Activated CD8-positive, alpha-beta T cell treated with anti-CD3 and anti-CD28 coated beads for 36 hours (primary cell): ENCODE data around the gene OPRM1. TPM values are rescaled to one million over a fixed set of nuclear protein-coding genes. Genes with fewer than 3 reads are reported as not detected.
"Not testable (repeated sequence)": the region's sequence is repeated elsewhere in the genome, so short reads cannot be mapped to it uniquely, and the experiment has no call there.

ENCODE experiments used
- ATAC-seq: fragments of 200-7000 bp; cut with Tn5 transposase; one replicate; pipeline ENCODE4 v1.10.0; 2021; ENCODE audit warnings: mild to moderate bottlenecking, moderate library complexity
- CTCF ChIA-PET: fragments of 350-600 bp; sonication (Branson Sonifier 250); formaldehyde crosslinking; loops from one replicate; lab custom pipeline; 2021; ENCODE audit warnings: antibody characterized with exemption; lab: Charles Lee
- POLR2A ChIA-PET: fragments of 350-600 bp; sonication (Branson Sonifier 250); formaldehyde crosslinking; loops from one replicate; lab custom pipeline; 2021; ENCODE audit warnings: antibody characterized with exemption; lab: Charles Lee
- DNase-seq: peaks from one replicate; pipeline ENCODE4 v3.0.0-alpha.2; 2020
- H3K27ac Mint-ChIP-seq: one replicate; pipeline ENCODE4 v1.8.0; 2021; ENCODE audit warnings: mild to moderate bottlenecking, mixed read lengths
- H3K27me3 Mint-ChIP-seq: one replicate; pipeline ENCODE4 v1.8.0; 2021; ENCODE audit warnings: mixed read lengths
- H3K36me3 Mint-ChIP-seq: one replicate; pipeline ENCODE4 v1.8.0; 2021; ENCODE audit warnings: low read depth, mixed read lengths
- H3K4me1 Mint-ChIP-seq: one replicate; pipeline ENCODE4 v1.8.0; 2021; ENCODE audit warnings: low read depth, mixed read lengths
- H3K4me3 Mint-ChIP-seq: one replicate; pipeline ENCODE4 v1.8.0; 2021; ENCODE audit warnings: mild to moderate bottlenecking, moderate library complexity, mixed read lengths
- H3K9me3 Mint-ChIP-seq: one replicate; pipeline ENCODE4 v1.8.0; 2021; ENCODE audit warnings: mixed read lengths
- intact Hi-C: fragments of 100-400 bp; cut with micrococcal nuclease; formaldehyde crosslinking; loops from one replicate; pipeline ENCODE4 v1.10.0; 2022
- total RNA-seq, 2 experiments: library from RNA; stranded (reverse); gene quantifications; one replicate each; pipeline ENCODE4 v1.2.3, GENCODE V29; 2021
- TF ChIP-seq, protein P1 (sequence below): fragments of 200-600 bp; IDR thresholded peaks from one replicate; pipeline ENCODE4 v1.8.0; 2022; ENCODE audit warnings: antibody characterized with exemption, mild to moderate bottlenecking

Gene OPRM1
- total RNA-seq, 2 experiments from 2014 or later, result not detected

DNA sequence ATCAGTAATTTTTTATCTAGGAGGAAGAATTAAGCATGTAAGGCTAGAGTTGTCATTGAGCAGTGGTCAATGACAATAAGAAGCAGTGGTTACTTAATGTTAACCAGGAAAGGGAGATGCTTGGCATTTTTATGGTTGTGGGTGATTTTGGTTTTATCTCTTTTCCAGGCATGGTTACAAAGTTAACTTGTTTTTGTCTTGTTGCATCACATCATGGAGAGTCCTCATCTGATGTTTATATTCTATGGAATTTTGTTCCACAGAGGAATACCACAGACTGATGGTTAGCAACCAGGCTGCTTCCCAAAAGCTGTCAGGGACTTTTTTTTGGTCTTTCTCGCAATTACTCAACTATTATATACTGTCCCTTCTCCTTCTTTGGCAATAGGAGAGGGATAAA is 32.7 kb downstream of the OPRM1 start:
- CTCF ChIA-PET, result no interaction called here
- DNase-seq (no peak), ATAC-seq (no peak)
- POLR2A ChIA-PET, result no interaction called here
- Mint-ChIP-seq H3K4me1 (no peaks in the 10 kb centered on the region), H3K9me3 (no peaks in the 10 kb centered on the region), H3K27me3 (peaks cover 24% of the 10 kb centered on the region), H3K36me3 (no peaks in the 10 kb centered on the region), H3K27ac (no peak overlapping the region), H3K4me3 (no peak overlapping the region)
- intact Hi-C loops, result no loop called here
- TF ChIP-seq, protein P1, sequence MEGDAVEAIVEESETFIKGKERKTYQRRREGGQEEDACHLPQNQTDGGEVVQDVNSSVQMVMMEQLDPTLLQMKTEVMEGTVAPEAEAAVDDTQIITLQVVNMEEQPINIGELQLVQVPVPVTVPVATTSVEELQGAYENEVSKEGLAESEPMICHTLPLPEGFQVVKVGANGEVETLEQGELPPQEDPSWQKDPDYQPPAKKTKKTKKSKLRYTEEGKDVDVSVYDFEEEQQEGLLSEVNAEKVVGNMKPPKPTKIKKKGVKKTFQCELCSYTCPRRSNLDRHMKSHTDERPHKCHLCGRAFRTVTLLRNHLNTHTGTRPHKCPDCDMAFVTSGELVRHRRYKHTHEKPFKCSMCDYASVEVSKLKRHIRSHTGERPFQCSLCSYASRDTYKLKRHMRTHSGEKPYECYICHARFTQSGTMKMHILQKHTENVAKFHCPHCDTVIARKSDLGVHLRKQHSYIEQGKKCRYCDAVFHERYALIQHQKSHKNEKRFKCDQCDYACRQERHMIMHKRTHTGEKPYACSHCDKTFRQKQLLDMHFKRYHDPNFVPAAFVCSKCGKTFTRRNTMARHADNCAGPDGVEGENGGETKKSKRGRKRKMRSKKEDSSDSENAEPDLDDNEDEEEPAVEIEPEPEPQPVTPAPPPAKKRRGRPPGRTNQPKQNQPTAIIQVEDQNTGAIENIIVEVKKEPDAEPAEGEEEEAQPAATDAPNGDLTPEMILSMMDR, result no peak

DNA sequence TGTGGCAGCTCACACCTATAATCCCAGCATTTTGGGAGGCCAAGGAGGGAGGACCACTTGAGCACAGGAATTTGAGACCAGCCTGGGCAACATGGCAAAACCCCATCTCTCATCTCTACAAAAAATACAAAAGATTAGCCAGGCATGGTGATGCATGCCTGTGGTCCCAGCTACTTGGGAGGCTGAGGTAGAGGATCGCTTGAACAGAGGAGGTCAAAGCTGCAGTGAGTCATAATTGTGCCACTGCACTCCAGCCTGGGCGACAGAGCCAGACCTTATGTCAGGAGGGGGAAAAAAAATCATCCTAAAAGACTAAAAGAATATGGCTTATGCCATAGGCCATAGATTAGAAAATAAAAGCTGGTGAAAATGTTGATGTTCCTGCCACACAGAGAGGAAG is 39.6 kb downstream of the OPRM1 start:
- DNase-seq, H3K27ac Mint-ChIP-seq, ATAC-seq, H3K9me3 Mint-ChIP-seq, intact Hi-C loops, H3K36me3 Mint-ChIP-seq, H3K4me3 Mint-ChIP-seq, POLR2A ChIA-PET, H3K4me1 Mint-ChIP-seq: not testable (repeated sequence)
- H3K27me3 Mint-ChIP-seq, result peaks cover 12% of the 10 kb centered on the region
- CTCF ChIA-PET, result interaction anchor here (0.7 kb wide), 1 partner anchor 20 kb away, joined by 3 read pairs; no protein-coding TSS in a partner anchor

DNA sequence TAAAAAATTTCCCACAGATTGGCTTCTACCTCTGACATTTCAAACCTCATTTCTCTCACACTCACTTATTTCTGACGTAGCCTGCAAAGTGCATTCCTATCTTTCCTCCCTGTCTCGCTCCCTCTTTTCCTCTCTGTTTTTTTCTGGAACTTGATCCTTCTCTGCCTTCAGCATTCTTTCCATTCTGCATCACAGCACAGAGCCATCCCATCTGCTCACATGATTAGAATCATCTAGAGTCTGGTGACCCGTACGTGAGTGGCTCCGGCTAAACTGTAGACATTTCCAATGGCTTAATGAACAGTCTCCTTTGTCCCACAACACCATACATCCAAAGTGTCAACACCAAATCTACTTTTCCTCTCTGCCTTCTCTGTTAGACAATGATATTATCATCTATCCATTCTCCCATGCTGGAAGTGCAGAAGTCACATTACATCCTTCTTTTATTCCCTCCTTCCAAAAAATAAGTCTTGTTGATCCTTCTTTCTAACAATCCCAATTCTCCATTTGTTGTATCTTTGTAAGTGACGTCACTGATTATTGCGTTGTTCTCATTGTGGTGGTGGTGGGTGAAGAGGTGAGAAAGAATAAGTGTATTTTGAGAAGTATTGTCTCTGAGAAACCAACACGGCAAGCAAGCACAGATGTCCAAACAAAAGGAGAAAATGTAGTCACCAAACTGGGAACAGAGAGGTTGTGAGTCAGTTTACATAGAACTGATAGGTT is 41.6 kb downstream of the OPRM1 start:
- TF ChIP-seq, protein P1, result no peak
- Mint-ChIP-seq H3K27ac (no peak overlapping the region), H3K4me1 (no peaks in the 10 kb centered on the region), H3K27me3 (peaks cover 10% of the 10 kb centered on the region), H3K4me3 (no peak overlapping the region), H3K36me3 (no peaks in the 10 kb centered on the region), H3K9me3 (no peaks in the 10 kb centered on the region)
- CTCF ChIA-PET, result no interaction called here
- POLR2A ChIA-PET, result no interaction called here
- DNase-seq (no peak), ATAC-seq (no peak)
- intact Hi-C loops, result no loop called here

DNA sequence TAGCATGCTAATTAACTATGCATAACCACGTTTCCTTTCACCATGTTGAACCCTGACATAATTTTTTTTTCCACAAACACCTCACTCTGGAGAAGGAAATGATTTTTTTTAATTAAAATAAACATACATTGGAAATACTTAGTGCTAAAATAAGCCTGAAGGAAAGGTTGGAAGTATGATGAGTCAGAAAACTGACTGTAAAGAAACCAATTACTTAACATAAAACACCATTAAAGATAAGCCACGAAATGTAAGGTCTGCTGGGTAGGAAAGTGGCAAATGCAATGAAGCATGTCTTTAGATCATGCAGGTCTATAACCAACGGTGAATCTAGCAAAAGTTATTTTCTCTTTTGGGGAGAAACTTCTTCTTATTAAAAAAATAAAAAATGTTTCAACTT is 47.5 kb downstream of the OPRM1 start:
- no peaks in the 10 kb centered on the region for H3K36me3 Mint-ChIP-seq
- H3K9me3 Mint-ChIP-seq, result no peaks in the 10 kb centered on the region
- POLR2A ChIA-PET, result no interaction called here
- ATAC-seq (no peak), DNase-seq (no peak)
- no peaks in the 10 kb centered on the region for H3K4me1 Mint-ChIP-seq
- H3K27ac Mint-ChIP-seq, result no peak overlapping the region
- CTCF ChIA-PET, result interaction anchor here (1.5 kb wide), 1 partner anchor 138 kb away, joined by 3 read pairs; no protein-coding TSS in a partner anchor
- H3K27me3 Mint-ChIP-seq, result no peaks in the 10 kb centered on the region
- TF ChIP-seq, protein P1, result no peak
- no peak overlapping the region for H3K4me3 Mint-ChIP-seq
- intact Hi-C loops, result no loop called here

DNA sequence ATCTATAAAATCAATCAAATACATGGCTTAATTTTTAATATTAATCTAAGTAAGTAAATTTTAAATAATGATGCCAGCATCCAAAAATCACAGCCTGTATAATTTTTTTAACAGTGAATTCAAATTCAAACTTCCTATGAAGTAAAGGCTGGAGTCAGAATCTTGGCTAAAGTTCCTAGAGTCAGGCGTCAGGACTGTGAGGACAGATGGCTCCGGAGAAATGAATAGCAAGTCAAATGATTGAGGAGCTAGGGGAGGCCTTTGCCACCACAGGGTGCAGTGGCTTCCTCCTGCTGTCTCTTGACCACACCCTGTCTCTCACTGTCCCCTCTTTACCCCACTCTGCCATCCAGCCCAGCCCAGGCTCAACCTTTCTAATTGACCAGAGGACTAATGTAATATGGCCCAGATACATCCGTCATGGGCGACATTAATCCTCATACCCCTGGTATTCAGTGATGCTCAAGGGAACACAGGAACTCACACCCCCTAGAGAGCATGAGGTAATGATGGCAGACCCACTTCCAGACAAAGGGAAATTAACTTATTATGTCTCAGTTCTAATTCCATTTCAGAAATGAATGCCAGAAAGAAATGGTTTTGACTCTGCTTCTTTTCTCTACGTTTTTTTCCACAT is 53.4 kb downstream of the OPRM1 start:
- TF ChIP-seq, protein P1, result no peak
- intact Hi-C loops, result no loop called here
- Mint-ChIP-seq H3K4me3 (no peak overlapping the region), H3K9me3 (no peaks in the 10 kb centered on the region), H3K27me3 (peaks cover under 1% of the 10 kb centered on the region), H3K4me1 (no peaks in the 10 kb centered on the region), H3K36me3 (no peaks in the 10 kb centered on the region), H3K27ac (no peak overlapping the region)
- ChIA-PET CTCF (no interaction called here), POLR2A (no interaction called here)
- DNase-seq (no peak), ATAC-seq (no peak)
